Endothelial cell of umbilical vein (primary cell): ENCODE results near the gene SPATA6L. TPM values are rescaled to one million over a fixed set of nuclear protein-coding genes. Genes with fewer than 3 reads are reported as not detected.

Experiments used
- BruUV-seq: library from RNA; stranded (reverse); fragments of 400-500 nt; replicated peaks from 2 replicates; lab custom pipeline; 2021; lab: Mats Ljungman, UMichigan
- CTCF ChIA-PET: fragments of 300-600, 350-600 bp; sonication (Branson Sonifier 250); formaldehyde crosslinking; loops from one replicate; lab custom pipeline; 2021; ENCODE audit warnings: antibody characterized with exemption, inconsistent platforms; lab: Charles Lee
- POLR2A ChIA-PET: fragments of 300-600, 350-600 bp; sonication (Branson Sonifier 250); formaldehyde crosslinking; loops from one replicate; lab custom pipeline; 2021; ENCODE audit warnings: antibody characterized with exemption, inconsistent platforms; lab: Charles Lee
- DNase-seq: peaks from one replicate; pipeline ENCODE4 v3.0.0-alpha.2; 2011; ENCODE audit warnings: low read depth, low spot score
- FAIRE-seq: peaks from 2 replicates; lab custom pipeline; 2011; peaks lifted over from hg19 to GRCh38; lab: Jason Lieb, UNC
- H2AFZ ChIP-seq: 2 replicates; pipeline ENCODE4 v1.6.0; 2012; ENCODE audit warnings: low read depth, low read length, control low read depth, inconsistent platforms
- H3K27ac ChIP-seq: 2 replicates; pipeline ENCODE4 v1.5.1; 2011; ENCODE audit warnings: low read depth, mild to moderate bottlenecking, control low read depth, low read length, moderate library complexity; ENCODE audit not compliant: insufficient read depth
- H3K27me3 ChIP-seq, 2 experiments: 2 replicates each; pipeline versions ENCODE4 v1.6.0 to v1.6.1; 2011; ENCODE audit warnings: low read length in 2 of 2, mixed read lengths in 1 of 2; ENCODE audit not compliant: control insufficient read depth in 2 of 2, insufficient read depth in 2 of 2
- H3K36me3 ChIP-seq, 2 experiments: 2 replicates in 1 of 2; 3 replicates in 1 of 2; pipeline ENCODE4 v1.5.1; 2011; ENCODE audit warnings: low read length in 2 of 2, mild to moderate bottlenecking in 1 of 2, moderate library complexity in 1 of 2; ENCODE audit not compliant: control insufficient read depth in 2 of 2, insufficient read depth in 2 of 2; ENCODE audit errors: extremely low read depth in 1 of 2
- H3K4me1 ChIP-seq: 3 replicates; pipeline ENCODE4 v1.5.1; 2011; ENCODE audit warnings: mild to moderate bottlenecking, low read length; ENCODE audit not compliant: control insufficient read depth, insufficient read depth; ENCODE audit errors: extremely low read depth
- H3K4me2 ChIP-seq: 2 replicates; pipeline ENCODE4 v1.6.1; 2011; ENCODE audit warnings: low read length, control low read depth, mixed read lengths; ENCODE audit not compliant: insufficient read depth
- H3K4me3 ChIP-seq, 3 experiments: fragments of 200-600 bp in 1 of 3; sonication (generic), shearing (Covaris generic) in 1 of 3; replicated peaks in 1 of 3; 2 replicates each; pipeline ENCODE4 v1.5.1; 2011 to 2016; ENCODE audit warnings: control low read depth in 3 of 3, low read length in 3 of 3, mild to moderate bottlenecking in 2 of 3, inconsistent platforms in 1 of 3, low read depth in 1 of 3, moderate library complexity in 1 of 3; ENCODE audit not compliant: insufficient read depth in 1 of 3
- H3K79me2 ChIP-seq: 2 replicates; pipeline ENCODE4 v1.6.0; 2012; ENCODE audit warnings: low read length, inconsistent platforms; ENCODE audit not compliant: control insufficient read depth, insufficient read depth
- H3K9ac ChIP-seq: replicated peaks from 2 replicates; pipeline ENCODE3; 2011; ENCODE audit warnings: low read length, control low read depth; ENCODE audit not compliant: insufficient read depth; ENCODE audit errors: extremely low read depth
- H3K9me1 ChIP-seq: replicated peaks from 3 replicates; pipeline ENCODE4 v1.6.0; 2011; ENCODE audit warnings: mild to moderate bottlenecking, low read length; ENCODE audit not compliant: control insufficient read depth, insufficient read depth; ENCODE audit errors: extremely low read depth
- H3K9me3 ChIP-seq: replicated peaks from 2 replicates; pipeline ENCODE4 v1.5.1; 2012; ENCODE audit warnings: low read length, inconsistent platforms; ENCODE audit not compliant: control insufficient read depth, insufficient read depth
- H4K20me1 ChIP-seq: replicated peaks from 2 replicates; pipeline ENCODE3; 2011; ENCODE audit warnings: mild to moderate bottlenecking, low read length; ENCODE audit not compliant: control insufficient read depth, insufficient read depth; ENCODE audit errors: extremely low read depth
- EZH2 ChIP-seq: IDR thresholded peaks from 2 replicates; pipeline ENCODE4 v1.6.1; 2012; ENCODE audit warnings: borderline replicate concordance, low read depth, mild to moderate bottlenecking, moderate library complexity, low read length, inconsistent platforms; ENCODE audit not compliant: severe bottlenecking
- FOS ChIP-seq: IDR thresholded peaks from 2 replicates; pipeline ENCODE4 v1.6.1; 2011; ENCODE audit warnings: mild to moderate bottlenecking, low read length, moderate library complexity, borderline replicate concordance; ENCODE audit not compliant: insufficient read depth
- GATA2 ChIP-seq: IDR thresholded peaks from 2 replicates; pipeline ENCODE4 v1.7.0; 2011; ENCODE audit warnings: low read depth, mild to moderate bottlenecking, moderate library complexity, mixed read lengths, low read length; ENCODE audit not compliant: insufficient read length, insufficient read depth
- JUN ChIP-seq: IDR thresholded peaks from 2 replicates; pipeline ENCODE4 v1.6.1; 2011; ENCODE audit warnings: borderline replicate concordance, low read depth; ENCODE audit not compliant: insufficient read length, insufficient read depth
- MYC ChIP-seq: IDR thresholded peaks from one replicate; pipeline ENCODE4 v1.6.1; 2011; ENCODE audit warnings: mild to moderate bottlenecking, low read depth, low read length
- POLR2A ChIP-seq: IDR thresholded peaks from 2 replicates; pipeline ENCODE4 v1.6.1; 2012; ENCODE audit warnings: low read depth, mild to moderate bottlenecking, control low read depth, low read length
- POLR2AphosphoS5 ChIP-seq: IDR thresholded peaks from 2 replicates; pipeline ENCODE4 v1.6.1; 2012; ENCODE audit warnings: low read depth, mild to moderate bottlenecking, control low read depth, low read length, moderate library complexity; ENCODE audit not compliant: insufficient read depth
- dilution Hi-C: fragments of 300-500 bp; cut with MboI; formaldehyde crosslinking; loops from one replicate; pipeline ENCODE4 v1.15.0; 2019; ENCODE audit warnings: low sequenced_read_pairs; ENCODE audit not compliant: extremely low pct_ligation_motif_present
- intact Hi-C: fragments of 100-400 bp; cut with micrococcal nuclease; formaldehyde crosslinking; loops from one replicate; pipeline ENCODE4 v1.10.0; 2022
- polyA plus RNA-seq, 4 experiments: library from polyadenylated mRNA; depleted of rRNA in 3 of 4; stranded (reverse) in 3 of 4; unstranded in 1 of 4; fragments of >200 nt; gene quantifications; 2 replicates each; pipeline versions ENCODE4 v1.2.1 to v1.2.3, GENCODE V29; 2011 to 2012; ENCODE audit warnings: missing spikeins in 1 of 4
- total RNA-seq: library from RNA; stranded (reverse); gene quantifications from 2 replicates; pipeline ENCODE4 v1.2.3, GENCODE V29; 2021
- TF ChIP-seq, protein P1 (sequence below): IDR thresholded peaks from 2 replicates; pipeline ENCODE4 v1.6.1; 2011; ENCODE audit not compliant: insufficient read depth, insufficient read length
- TF ChIP-seq, protein P2 (sequence below), 2 donors: IDR thresholded peaks; 1 replicate in 1 of 2; 2 replicates in 1 of 2; pipeline ENCODE4 v1.5.1; 2011; ENCODE audit warnings: low read length in 2 of 2, mild to moderate bottlenecking in 2 of 2, moderate library complexity in 2 of 2, control low read depth in 1 of 2, inconsistent platforms in 1 of 2, low read depth in 1 of 2; ENCODE audit not compliant: insufficient read depth in 1 of 2; ENCODE audit errors: extremely low read depth in 1 of 2

SPATA6L gene
- total and polyA plus RNA-seq, 2 donors (not counting 3 experiments of a cell fraction or from before 2014, with no cell fraction given), result 0.40 to 1.5 TPM

DNA sequence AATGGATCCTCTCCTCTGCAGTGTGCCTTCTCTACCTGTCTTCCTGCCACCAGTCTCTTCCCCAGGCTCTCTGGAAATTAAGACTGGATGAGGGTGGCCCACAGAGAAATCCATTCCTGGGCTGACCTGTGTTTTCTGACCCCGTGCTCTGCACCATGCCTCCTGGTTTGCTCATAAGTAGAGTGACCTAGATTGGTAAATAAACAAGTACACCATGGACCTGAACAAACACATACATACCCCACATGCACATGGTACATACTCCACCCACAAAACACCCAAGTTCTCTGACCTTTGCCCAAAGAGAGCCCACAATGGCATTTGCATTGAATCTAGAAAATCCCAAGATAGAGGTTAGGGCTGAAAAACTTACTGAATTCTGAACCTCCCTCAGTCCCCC is 81.6 kb downstream of the SPATA6L start:
- ChIA-PET POLR2A (no interaction called here), CTCF (no interaction called here)
- intact Hi-C loops (no loop called here), dilution Hi-C loops (no loop called here)
- no peaks in the 10 kb centered on the region for H3K9me3 ChIP-seq
- no peaks in the 10 kb centered on the region for H4K20me1 ChIP-seq
- no peak for TF ChIP-seq POLR2A
- no peak for TF ChIP-seq JUN
- TF ChIP-seq EZH2, result no peak
- TF ChIP-seq, protein P1, sequence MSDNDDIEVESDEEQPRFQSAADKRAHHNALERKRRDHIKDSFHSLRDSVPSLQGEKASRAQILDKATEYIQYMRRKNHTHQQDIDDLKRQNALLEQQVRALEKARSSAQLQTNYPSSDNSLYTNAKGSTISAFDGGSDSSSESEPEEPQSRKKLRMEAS, result no peak
- TF ChIP-seq GATA2, result no peak
- TF ChIP-seq, protein P2, sequence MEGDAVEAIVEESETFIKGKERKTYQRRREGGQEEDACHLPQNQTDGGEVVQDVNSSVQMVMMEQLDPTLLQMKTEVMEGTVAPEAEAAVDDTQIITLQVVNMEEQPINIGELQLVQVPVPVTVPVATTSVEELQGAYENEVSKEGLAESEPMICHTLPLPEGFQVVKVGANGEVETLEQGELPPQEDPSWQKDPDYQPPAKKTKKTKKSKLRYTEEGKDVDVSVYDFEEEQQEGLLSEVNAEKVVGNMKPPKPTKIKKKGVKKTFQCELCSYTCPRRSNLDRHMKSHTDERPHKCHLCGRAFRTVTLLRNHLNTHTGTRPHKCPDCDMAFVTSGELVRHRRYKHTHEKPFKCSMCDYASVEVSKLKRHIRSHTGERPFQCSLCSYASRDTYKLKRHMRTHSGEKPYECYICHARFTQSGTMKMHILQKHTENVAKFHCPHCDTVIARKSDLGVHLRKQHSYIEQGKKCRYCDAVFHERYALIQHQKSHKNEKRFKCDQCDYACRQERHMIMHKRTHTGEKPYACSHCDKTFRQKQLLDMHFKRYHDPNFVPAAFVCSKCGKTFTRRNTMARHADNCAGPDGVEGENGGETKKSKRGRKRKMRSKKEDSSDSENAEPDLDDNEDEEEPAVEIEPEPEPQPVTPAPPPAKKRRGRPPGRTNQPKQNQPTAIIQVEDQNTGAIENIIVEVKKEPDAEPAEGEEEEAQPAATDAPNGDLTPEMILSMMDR (IDR thresholded peaks at IDR 0.05; ENCODE audit: extremely low read depth in 1 of 2, insufficient read depth in 1 of 2, low read depth in 1 of 2, low read length in 2 of 2), result no peak
- no peak for TF ChIP-seq POLR2AphosphoS5
- no peak for TF ChIP-seq MYC
- no peak for TF ChIP-seq FOS
- no peak for FAIRE-seq
- H3K79me2 ChIP-seq, result no peaks in the 10 kb centered on the region
- H3K4me2 ChIP-seq, result no peak overlapping the region
- H3K9ac ChIP-seq, result no peak overlapping the region
- no peaks in the 10 kb centered on the region for H3K27me3 ChIP-seq
- peaks cover 0 to 5% of the 10 kb centered on the region in 2 experiments for H3K36me3 ChIP-seq
- no peaks in the 10 kb centered on the region for H3K9me1 ChIP-seq
- no peak overlapping the region for H2AFZ ChIP-seq
- no peak overlapping the region for H3K27ac ChIP-seq
- no peaks in the 10 kb centered on the region for H3K4me1 ChIP-seq
- no peak overlapping the region for H3K4me3 ChIP-seq
- no peak for DNase-seq
- BruUV-seq, result no TSS peak
